Inferior parietal cortex (tissue), 1 donor: ENCODE measurements around the gene IGFBP4.

Experiments
- DNase-seq: peaks from one replicate; pipeline ENCODE4 v3.0.0-alpha.2; 2016; ENCODE audit errors: extremely low spot score

IGFBP4 gene

GRCh38 chr17:40432864-40433528 lies 10.3 kb upstream of the IGFBP4 start:
- DNase-seq: no peak

GRCh38 chr17:40433551-40434415 lies 9.5 kb upstream of the IGFBP4 start:
- no peak for DNase-seq

GRCh38 chr17:40436636-40437035 lies 6.6 kb upstream of the IGFBP4 start:
- DNase-seq: no peak

- no peak for DNase-seq
Measured at GRCh38 chr17:40437095-40437732, 6.0 kb upstream of the IGFBP4 start.

GRCh38 chr17:40440166-40440565 lies 3.1 kb upstream of the IGFBP4 start:
- DNase-seq: no peak

- no peak for DNase-seq
Measured at GRCh38 chr17:40442392-40443195, 656 bp upstream of the IGFBP4 start.

GRCh38 chr17:40443988-40444899 lies 994 bp downstream of the IGFBP4 start:
- no peak for DNase-seq

GRCh38 chr17:40445751-40446468 lies 2.7 kb downstream of the IGFBP4 start:
- no peak for DNase-seq

GRCh38 chr17:40447148-40447644 lies 3.9 kb downstream of the IGFBP4 start:
- DNase-seq: no peak

GRCh38 chr17:40447806-40448205 lies 4.6 kb downstream of the IGFBP4 start:
- no peak for DNase-seq

- DNase-seq: no peak
Measured at GRCh38 chr17:40448213-40448638, 5.0 kb downstream of the IGFBP4 start.

- no peak for DNase-seq
Measured at GRCh38 chr17:40448639-40449261, 5.5 kb downstream of the IGFBP4 start.

GRCh38 chr17:40450175-40450574 lies 6.9 kb downstream of the IGFBP4 start:
- DNase-seq: no peak

GRCh38 chr17:40451420-40451819 lies 8.2 kb downstream of the IGFBP4 start:
- no peak for DNase-seq

- DNase-seq: no peak
Measured at GRCh38 chr17:40452216-40452787, 9.1 kb downstream of the IGFBP4 start.

- DNase-seq: no peak
Measured at GRCh38 chr17:40452921-40453378, 9.7 kb downstream of the IGFBP4 start.

GRCh38 chr17:40453881-40454612 lies 10.8 kb downstream of the IGFBP4 start:
- DNase-seq: no peak

- no peak for DNase-seq
Measured at GRCh38 chr17:40454613-40454995, 11.4 kb downstream of the IGFBP4 start.
